Prostate gland (tissue), 2 donors: ENCODE data around the gene ARHGAP45.

ENCODE experiments used
- POLR2AphosphoS5 ChIP-seq: sonication (generic); formaldehyde crosslinking; IDR thresholded peaks from one replicate; pipeline ENCODE4 v1.6.1; 2017; ENCODE audit warnings: antibody characterized with exemption
- TF ChIP-seq, protein P1 (sequence below), 4 experiments: fragments of 200-600 bp in 2 of 4; fragments of 450-650 bp in 2 of 4; sonication (generic) in 2 of 4; IDR thresholded peaks; 1 replicate in 3 of 4; 2 replicates in 1 of 4; pipeline ENCODE4 v1.5.1; 2016 to 2019; ENCODE audit warnings: antibody characterized with exemption in 4 of 4, mild to moderate bottlenecking in 2 of 4, moderate library complexity in 2 of 4

DNA sequence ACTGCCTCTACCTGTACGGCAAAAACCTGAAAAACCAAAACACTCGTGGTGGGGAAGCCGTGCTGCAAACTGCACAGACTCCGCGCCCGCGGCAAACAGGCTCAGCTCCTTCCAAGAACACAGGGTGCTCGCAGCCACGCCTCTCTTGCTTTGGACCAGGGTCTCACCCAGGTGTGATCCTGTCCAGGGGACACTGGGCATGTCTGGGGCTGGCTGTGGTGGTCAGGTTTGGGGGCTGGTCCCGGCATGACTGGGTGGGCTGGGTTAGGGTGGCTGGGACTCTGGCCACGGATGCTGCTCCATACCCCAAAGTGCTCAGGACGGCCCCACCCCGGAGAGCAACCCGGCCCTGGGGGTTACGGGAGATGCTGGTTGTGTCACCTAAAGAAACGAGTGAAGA is 50.7 kb downstream of the ARHGAP45 start:
- TF ChIP-seq, protein P1, sequence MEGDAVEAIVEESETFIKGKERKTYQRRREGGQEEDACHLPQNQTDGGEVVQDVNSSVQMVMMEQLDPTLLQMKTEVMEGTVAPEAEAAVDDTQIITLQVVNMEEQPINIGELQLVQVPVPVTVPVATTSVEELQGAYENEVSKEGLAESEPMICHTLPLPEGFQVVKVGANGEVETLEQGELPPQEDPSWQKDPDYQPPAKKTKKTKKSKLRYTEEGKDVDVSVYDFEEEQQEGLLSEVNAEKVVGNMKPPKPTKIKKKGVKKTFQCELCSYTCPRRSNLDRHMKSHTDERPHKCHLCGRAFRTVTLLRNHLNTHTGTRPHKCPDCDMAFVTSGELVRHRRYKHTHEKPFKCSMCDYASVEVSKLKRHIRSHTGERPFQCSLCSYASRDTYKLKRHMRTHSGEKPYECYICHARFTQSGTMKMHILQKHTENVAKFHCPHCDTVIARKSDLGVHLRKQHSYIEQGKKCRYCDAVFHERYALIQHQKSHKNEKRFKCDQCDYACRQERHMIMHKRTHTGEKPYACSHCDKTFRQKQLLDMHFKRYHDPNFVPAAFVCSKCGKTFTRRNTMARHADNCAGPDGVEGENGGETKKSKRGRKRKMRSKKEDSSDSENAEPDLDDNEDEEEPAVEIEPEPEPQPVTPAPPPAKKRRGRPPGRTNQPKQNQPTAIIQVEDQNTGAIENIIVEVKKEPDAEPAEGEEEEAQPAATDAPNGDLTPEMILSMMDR (IDR thresholded peaks at IDR 0.05), result no peak
- TF ChIP-seq POLR2AphosphoS5, result no peak
